ENCODE data around the gene VPS18. TPM values are rescaled to one million over a fixed set of nuclear protein-coding genes. Genes with fewer than 3 reads are reported as not detected.

Gene VPS18
- total RNA-seq, 1 donor from 2014 or later, result 18.4 TPM

DNA sequence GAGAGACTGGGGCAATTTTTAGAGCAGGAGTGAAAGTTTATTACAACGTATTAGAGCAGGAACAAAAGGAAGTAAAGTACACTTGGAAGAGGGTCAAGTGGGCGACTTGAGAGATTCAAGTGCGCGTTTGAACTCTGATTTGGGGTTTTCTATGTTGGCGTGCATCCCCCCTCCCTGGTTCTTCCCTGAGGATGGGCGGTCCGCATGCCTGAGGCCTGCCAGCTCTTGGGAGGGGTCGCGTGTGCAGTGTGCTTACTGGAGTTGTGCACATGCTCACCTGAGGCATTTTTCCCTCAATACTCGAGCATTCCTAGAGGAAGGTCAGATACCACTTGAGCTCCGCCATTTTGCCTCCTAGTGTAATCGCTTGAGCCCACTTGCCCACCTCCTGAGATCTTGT is 48.6 kb downstream of the VPS18 start:
- intact Hi-C loops (cut with DNase I), result loop anchor here (5.0 kb wide), 2 partner anchors 36 to 79 kb away; no protein-coding TSS in a partner anchor
- DNase-seq, result no peak
- no peak for ATAC-seq (ENCODE audit: poor library complexity)

DNA sequence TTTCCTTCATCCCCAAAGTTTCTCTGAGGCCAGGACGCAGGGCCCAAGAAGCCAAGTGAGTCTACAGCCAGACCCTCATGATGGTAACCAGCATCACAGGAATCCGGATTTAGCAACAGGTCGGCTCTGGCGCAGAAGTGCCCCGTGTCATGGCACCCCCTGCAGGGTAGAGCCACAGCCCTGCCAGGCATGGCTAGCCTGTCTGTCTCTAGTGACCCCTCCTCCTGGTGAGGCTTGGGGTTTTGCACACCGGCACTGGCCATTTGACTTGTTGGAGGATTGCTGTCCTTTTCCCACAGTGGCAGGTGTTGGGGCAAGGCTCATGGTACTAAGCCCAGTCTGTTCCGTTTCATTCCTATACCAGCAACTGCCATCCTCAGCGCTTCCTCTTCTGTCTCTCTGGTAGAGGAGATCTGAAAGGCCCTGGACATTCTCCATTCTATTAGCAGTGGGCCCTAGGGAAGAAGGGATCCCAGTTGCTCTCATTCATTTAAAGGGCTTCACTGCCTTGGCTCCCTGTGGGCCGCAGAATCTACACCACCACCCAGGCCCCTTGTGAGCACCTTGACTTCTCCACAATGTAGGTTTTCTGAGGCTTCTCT is 49.6 kb downstream of the VPS18 start:
- ATAC-seq (ENCODE audit: poor library complexity) (no peak), DNase-seq (peak; percentile 4)
- intact Hi-C loops (cut with DNase I), result loop anchor here (5.0 kb wide), 2 partner anchors 37 to 78 kb away; no protein-coding TSS in a partner anchor

DNA sequence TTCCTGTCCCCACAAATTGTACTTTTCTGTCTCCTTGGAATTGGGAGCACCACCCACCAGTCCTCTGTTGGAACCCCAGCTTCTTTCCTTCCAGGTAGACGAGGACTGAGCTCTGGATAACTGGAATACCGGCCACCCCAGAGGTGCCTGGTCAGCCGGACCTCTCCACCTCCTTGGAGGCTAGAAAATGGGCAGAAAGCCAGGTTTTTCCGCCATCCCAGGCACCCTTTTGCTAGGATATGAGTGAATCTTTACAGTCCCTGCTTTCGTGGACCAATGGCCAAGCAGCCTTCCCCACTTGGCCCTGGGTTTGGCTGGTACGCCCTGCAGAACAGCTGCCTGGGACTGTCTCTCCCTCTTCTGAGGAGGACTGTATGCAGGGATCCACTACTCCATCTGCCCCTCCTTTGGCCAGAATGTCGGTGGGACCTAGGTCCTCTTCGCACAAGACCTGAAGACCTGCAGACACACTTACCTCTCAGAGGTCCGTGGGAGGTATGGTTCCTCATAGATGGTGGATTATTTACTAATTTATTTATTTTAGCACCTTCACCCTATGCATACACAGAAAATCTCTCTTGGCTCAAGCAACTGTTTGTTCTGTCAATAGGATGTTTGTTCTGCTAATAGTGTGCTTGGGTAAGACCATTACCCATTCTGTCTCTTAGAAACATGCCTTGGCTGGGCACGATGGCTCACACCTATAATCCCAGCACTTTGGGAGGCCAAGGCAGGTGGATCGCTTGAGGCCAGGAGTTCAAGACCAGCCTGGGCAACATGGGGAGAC is 50.5 kb downstream of the VPS18 start:
- intact Hi-C loops (cut with DNase I), result loop anchor here (5.0 kb wide), 3 partner anchors 37 to 78 kb away; no protein-coding TSS in a partner anchor
- ATAC-seq (ENCODE audit: poor library complexity), result no peak
- DNase-seq, result peak; percentile 6

DNA sequence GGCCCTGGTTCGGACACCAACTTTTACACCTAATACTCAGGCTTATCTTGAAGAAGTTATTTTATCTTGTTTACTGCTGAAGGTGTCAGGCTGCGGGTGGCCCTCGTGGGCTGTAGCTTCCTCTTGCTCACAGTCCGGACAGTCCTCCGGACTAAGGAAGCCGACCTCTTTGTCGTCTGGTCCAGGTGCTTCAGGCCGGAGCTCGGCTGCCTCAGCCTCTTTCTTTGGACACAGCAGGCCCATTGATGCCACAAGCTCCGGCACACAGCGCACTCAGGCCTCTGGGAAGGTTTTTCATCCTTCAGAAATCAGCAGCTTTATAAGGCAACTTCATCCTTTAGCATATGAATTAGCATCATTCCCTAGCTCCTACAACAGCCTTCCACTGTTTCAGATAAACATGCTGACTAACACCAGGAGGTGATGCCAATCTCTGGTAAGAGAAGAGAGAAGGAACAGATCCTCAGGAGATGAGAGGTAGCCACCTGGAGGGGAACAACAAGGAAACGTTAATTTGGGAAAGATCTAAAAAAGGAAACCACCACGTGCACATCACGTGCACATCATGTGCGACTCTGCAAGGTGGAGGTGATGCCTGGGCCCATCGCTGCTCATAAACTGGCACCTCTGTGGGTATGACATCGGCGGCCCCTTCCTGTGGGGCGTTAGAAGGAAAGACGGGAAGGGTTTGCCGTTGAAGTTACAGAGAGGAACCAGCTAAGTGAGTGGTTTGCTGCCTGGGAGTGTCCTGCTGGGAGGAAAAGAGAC is 54.6 kb downstream of the VPS18 start:
- DNase-seq (peak; percentile 28), ATAC-seq (ENCODE audit: poor library complexity) (no peak)
- intact Hi-C loops (cut with DNase I), result loop anchor here (5.0 kb wide), 1 partner anchor 33 kb away; no protein-coding TSS in a partner anchor

DNA sequence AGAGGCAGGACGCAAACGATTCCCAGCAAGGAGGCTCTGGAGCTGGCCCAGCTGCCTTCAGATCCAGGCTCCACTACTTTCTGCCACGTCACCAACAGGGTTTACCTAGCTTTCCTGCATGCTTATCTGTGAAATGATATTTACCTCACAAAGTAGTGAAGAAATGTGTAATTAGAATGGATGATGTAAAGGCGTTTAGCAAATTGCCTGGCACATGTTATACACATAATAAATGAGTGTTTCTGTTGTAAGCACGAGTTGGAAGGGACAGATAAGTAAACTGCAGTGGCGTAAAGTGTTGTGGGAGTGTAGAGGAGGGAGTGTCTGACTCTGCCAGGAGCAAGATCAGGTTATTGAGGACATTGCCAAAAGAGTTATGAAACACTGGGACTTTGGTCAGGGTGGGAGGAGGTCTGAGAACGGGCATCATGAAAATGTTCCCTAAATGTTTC is 55.5 kb downstream of the VPS18 start:
- intact Hi-C loops (cut with DNase I), result loop anchor here (5.0 kb wide), 1 partner anchor 33 kb away; no protein-coding TSS in a partner anchor
- DNase-seq (no peak), ATAC-seq (ENCODE audit: poor library complexity) (no peak)

DNA sequence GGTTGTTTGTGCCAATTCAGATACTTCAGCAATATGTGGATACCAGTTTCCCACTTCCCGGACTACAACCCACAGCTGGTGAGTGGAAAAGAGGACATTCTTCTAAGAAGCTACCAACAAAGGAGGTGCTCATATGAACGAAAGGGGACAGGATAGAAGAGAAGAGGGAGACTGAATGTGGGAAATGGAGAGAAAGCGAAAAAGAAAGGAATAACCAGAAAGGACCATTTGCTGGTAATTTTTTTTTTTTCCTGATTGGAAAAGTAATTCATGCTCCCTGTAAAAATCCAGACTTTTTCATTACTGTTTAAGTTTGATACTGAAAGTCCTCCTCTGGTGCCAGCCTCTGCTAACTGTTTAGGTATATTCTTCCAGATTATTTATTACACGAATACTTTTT is 57.5 kb downstream of the VPS18 start:
- no peak for ATAC-seq (ENCODE audit: poor library complexity)
- DNase-seq, result no peak
- intact Hi-C loops (cut with DNase I), result no loop called here

DNA sequence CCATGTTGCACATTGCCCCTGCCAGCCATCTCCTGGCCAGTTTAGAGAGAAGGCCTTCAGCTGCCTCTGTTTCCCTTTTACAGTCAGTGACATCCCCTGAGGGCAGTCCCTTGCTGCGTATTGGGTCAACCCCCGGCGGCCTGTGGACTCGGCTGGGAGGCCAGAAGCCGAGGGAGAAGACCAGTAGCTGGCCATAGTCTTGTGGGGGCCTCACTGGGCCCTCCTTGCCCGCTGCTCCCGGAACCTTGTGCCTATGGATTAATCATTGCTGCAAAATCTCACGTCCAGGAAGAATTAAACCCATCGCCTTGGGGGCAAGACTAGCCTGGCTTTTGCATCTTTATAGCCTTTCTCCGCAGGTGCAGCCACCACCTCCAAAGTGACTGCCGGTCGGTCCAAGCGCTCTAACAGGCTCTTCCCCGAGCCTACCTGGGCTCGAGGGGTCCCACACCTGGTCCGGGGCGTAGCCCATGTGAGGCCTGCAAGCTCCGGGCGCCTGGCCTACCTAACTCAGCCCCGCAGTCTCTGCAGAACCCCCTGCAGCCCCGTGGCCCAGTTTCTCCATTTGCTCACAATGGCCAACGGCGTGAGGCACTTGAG is 58.2 kb downstream of the VPS18 start:
- no peak for ATAC-seq (ENCODE audit: poor library complexity)
- DNase-seq, result no peak
- intact Hi-C loops (cut with DNase I), result no loop called here

DNA sequence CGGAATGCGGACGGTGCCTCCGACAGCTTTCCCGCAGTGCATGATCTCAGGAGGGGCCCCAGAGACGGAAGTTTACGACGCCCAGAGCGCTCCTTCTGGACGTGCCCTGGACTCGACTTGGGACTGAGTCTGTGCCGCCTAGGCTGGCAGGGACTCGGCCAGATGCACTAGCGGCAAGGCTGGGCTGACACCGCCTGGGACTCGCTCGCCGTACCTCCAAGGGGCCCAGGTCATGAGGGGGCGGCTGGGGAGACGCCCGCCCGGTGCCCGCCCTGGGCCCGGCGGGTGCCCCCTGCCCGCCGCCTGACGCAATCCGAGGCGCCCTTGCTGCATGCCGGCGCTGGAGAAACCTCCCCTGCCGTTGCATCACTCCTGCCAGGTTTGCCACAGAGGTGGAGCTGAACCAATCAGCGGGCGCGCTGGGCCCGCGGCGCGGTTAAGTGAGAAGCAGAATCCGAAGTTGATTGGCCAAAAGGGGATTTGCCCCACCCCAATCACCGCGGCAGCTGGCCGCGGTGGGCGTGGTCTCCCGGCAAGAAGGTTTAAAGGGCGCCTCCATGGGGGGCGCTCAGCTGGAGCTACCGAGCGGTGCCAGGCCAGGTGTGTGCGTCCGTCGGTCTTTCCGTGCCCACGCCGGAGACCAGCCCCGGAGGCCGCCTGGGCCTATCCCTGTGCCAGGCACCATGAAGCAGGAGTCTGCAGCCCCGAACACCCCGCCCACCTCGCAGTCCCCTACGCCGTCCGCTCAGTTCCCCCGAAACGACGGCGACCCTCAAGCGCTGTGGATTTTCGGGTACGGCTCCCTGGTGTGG is 58.9 kb downstream of the VPS18 start, which contains the start of gene CHAC1:
CHAC1 (plus strand) TSS at position 571 of the 812 bp plus-strand sequence; CDS start at position 684, 113 bp downstream.
- peak; percentile 96 for ATAC-seq (ENCODE audit: poor library complexity)
- intact Hi-C loops (cut with DNase I), result no loop called here
- DNase-seq, result peak; percentile 97

Other genes starting within 250 kb of the VPS18 start
- 0.43 TPM for gene RAD51, start 199.3 kb upstream of the VPS18 start, total RNA-seq
- 17.3 TPM for gene RMDN3, start 139.2 kb upstream of the VPS18 start, total RNA-seq
- 6.5 TPM for gene GCHFR, start 130.4 kb upstream of the VPS18 start, total RNA-seq
- 0.16 TPM for gene C15orf62, start 124.5 kb upstream of the VPS18 start, total RNA-seq
- 26.4 TPM for gene ZFYVE19, start 87.4 kb upstream of the VPS18 start, total RNA-seq
- 16.1 TPM for gene DNAJC17, start 87.0 kb upstream of the VPS18 start, total RNA-seq
- not detected for gene PPP1R14D, start 65.7 kb upstream of the VPS18 start, total RNA-seq
- 0.59 TPM for gene SPINT1, start 50.4 kb upstream of the VPS18 start, total RNA-seq
- gene RHOV, start 20.2 kb upstream of the VPS18 start, total RNA-seq, result not detected
- gene DLL4, start 34.9 kb downstream of the VPS18 start, total RNA-seq, result 10.7 TPM
- gene CHAC1, start 59.0 kb downstream of the VPS18 start, total RNA-seq, result 0.46 TPM
- gene INO80, start 221.8 kb downstream of the VPS18 start, total RNA-seq, result 9.4 TPM